ENCODE data around the gene SF3B5.
A peak's percentile ranks its signal among the peaks of the same experiment; 100 is the strongest.
"Not testable (repeated sequence)": the region's sequence is repeated elsewhere in the genome, so short reads cannot be mapped to it uniquely, and the experiment has no call there.

SF3B5 gene

DNA sequence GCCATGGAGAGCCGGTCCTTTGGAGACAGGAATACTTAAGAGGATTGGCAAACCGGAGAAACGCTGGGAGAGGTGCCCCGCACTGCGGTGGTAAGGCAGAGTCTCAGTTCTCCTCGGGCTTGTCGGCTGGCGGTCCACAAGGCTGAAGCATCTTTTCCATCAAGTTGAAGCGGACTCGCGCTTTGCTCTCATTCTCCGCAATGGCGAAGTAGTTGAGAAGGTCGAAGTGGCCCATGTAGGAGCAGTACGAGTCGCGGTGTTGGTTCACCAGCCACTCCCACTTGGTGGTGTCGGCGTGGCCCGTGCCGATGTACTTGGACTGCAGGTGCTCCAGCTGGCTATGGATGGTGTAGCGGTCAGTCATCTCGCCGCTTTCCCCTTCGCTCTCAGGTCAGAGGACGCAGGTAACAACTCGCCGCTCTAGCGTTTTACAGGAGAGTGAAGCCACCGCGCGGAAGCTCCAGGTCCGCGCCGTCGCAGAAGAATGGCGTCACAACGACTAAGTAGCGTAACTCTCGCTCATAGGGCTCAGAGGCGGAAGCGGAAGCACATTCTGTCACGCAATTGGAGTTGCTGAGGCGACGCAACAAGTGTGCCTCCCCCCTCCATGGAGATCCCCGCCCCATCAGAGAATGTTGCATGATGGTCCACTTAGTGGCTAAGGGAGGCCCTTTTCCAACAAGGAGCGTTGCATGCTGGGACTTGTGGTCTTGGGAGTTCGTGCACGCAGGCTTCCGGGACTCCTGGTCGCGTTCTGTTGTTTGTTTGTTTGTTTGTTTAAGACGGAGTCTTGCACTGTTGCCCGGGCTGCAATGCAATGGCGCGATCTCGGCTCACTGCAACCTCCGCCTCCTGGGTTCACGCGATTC, at the start of gene SF3B5:
TSS of gene SF3B5 (minus strand) at position 440 of the 869 bp plus-strand sequence. CDS start at position 364, 76 bp downstream.
- peak; percentile 98 for DNase-seq (ENCODE audit: low spot score)

DNA sequence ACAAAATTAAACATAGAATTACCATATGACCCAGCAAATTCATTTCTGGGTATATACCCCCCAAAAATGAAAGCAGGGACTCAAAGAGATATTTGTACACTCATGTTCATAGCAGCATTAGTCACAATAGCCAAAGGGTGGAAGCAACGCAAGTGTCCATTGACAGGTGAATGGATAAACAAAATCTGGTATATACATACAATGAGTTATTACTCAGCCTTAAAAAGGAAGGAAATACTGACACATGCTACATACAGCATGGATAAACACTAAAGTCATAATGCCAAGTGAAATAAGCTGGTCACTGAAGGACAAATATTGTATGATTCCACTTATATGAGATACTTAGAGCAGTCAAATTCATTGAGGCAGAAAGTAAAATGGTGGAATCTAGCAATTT, 49.6 kb upstream of the SF3B5 start:
- DNase-seq (ENCODE audit: low spot score), result no peak

GRCh38 chr6:144143878-144144277, 48.5 kb upstream of the SF3B5 start:
- DNase-seq (ENCODE audit: low spot score), result no peak

DNA sequence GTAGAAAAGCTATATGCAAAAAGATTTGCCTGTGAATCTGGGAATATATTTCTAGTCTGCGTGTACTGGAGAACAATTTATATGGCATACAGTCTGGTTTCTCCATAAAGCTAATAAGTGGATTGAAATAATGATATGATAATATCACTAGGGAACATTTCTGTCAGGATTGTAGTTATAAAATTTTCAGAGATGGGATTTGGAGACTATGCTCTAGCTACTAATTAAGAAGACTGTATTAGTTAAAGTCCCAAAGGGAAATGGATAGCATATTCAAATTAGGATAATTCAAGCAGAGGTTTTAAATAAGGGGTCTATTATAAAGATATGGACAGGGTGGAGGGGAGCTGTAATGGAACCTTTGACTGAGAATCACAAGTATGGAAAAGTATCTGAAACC, 47.7 kb upstream of the SF3B5 start:
- no peak for DNase-seq (ENCODE audit: low spot score)

GRCh38 chr6:144141470-144141869, 46.1 kb upstream of the SF3B5 start:
- DNase-seq (ENCODE audit: low spot score), result no peak

DNA sequence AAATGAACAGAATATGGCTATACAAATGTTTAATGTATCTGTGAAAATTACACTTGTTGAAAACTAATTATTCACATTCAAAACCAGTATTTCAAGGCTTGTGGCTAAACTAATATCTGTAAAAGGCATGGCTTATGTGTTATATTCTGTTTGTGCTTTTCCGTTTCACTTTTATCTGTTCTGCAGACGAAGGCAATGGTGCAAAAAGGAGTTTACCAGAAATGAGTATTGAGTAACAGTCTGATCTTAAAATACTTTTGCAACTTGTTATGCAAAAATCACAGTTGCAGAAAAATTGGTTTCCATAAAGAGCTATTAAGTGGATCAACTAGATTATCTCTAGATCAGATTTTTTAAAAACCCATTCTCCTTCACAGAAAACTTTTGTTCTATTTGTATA, 45.5 kb upstream of the SF3B5 start:
- no peak for DNase-seq (ENCODE audit: low spot score)

DNA sequence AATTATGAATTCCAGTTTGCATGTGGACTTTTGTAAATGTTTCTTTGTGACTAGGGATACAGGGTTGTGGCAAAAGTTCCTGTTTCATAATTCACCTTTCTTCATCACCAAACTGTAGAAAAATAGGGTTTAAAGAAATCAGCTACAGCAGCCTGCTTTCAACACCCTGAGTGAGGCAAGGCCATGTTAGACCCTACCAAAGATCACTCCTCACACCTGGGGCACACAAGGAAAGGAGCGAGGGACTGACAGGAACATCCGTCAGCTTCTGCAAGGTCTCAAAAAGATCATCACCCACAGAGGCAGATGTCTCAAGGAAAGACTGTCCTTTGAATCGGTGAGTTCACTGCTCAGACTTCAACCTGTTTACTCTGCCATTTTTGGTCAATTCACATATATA, 44.4 kb upstream of the SF3B5 start:
- DNase-seq (ENCODE audit: low spot score), result no peak

- no peak for DNase-seq (ENCODE audit: low spot score)
Measured at GRCh38 chr6:144138542-144138941, 43.2 kb upstream of the SF3B5 start.

- no peak for DNase-seq (ENCODE audit: low spot score)
Measured at GRCh38 chr6:144134737-144135136, 39.4 kb upstream of the SF3B5 start.

GRCh38 chr6:144134176-144134575, 38.8 kb upstream of the SF3B5 start:
- no peak for DNase-seq (ENCODE audit: low spot score)

GRCh38 chr6:144133225-144133821, 38.0 kb upstream of the SF3B5 start:
- DNase-seq (ENCODE audit: low spot score), result no peak

- DNase-seq (ENCODE audit: low spot score), result not testable (repeated sequence)
Measured at GRCh38 chr6:144132167-144132690, 36.9 kb upstream of the SF3B5 start.

DNA sequence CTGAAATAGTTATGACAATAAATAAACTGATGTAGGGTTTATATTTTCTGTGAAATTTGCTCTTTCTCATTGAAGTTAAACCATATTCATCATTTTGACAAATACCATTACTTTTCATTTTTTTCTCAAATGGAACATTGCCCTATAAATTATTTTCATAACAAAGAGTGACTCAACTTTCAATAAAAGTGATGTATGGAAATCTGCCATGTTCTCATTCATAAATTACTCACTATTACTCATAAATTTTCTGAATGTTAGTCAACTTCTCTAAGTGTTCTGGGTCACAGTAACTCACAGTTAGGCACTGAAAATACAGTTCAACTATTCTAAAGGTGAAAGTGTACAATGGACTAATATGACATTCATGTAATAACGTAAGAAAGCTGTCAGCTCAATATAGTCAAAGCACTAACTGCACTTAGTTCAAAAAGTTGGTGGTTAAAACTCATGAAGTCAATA, 35.9 kb upstream of the SF3B5 start:
- DNase-seq (ENCODE audit: low spot score), result no peak

DNA sequence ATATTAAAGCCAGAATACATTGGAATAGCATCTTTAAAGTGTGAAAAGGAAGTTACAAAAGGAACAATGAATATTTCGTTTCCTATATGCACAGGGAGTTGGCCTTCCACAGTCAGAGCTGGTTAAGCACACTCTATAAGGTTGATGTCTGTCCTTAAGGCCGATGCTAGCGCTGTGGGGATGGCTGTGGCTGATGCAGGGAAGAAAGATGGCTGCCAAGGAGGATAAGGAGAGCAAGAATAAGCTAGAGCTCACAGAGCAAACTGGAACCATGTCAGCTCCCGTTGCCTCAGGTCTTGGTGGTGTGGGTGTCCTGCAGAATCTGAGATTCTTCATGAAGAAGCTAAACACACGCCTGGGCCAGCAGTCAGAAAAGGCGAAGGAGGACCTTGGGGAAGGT, 34.1 kb upstream of the SF3B5 start:
- DNase-seq (ENCODE audit: low spot score), result no peak

DNA sequence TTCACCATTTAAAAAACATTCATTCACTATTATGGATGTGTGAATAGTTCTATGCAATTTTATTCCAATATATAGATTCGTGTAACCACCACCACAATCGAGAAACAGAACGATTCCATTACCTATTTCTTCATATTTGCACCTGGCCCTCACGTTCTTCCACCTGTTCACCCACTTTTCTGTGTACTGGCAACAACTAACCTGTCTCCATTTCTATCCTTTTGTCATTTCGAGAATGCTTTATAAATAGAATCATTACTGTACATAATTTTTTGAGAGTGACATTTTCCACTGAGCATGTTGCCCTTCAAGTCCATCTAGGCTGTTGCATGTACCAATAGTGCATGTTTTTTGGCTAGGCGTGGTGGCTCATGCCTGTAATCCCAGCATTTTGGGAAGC, 31.7 kb upstream of the SF3B5 start:
- no peak for DNase-seq (ENCODE audit: low spot score)

- DNase-seq (ENCODE audit: low spot score), result no peak
Measured at GRCh38 chr6:144123836-144124235, 28.5 kb upstream of the SF3B5 start.

GRCh38 chr6:144123421-144123820, 28.0 kb upstream of the SF3B5 start:
- no peak for DNase-seq (ENCODE audit: low spot score)

DNA sequence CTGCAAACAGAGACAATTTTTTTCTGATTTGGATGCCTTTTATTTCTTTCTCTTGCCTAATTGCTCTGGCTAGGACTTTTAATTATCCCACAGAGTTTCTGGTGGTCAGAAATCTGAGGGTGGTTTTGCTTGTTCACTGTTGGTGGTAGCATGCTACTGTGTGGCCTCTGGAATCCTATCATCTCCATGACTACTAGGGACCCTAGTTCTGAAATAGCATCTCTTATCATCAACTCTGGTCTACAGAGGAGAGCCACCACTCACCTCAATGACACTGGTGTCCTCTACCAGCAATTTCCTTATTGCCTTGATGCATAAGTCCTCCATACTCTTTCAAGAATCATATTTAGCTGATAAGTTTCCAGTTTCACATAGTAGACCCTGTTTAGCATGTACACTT, 27.5 kb upstream of the SF3B5 start:
- no peak for DNase-seq (ENCODE audit: low spot score)

GRCh38 chr6:144119376-144119775, 24.0 kb upstream of the SF3B5 start:
- no peak for DNase-seq (ENCODE audit: low spot score)

- DNase-seq (ENCODE audit: low spot score), result no peak
Measured at GRCh38 chr6:144115219-144115618, 19.8 kb upstream of the SF3B5 start.

DNA sequence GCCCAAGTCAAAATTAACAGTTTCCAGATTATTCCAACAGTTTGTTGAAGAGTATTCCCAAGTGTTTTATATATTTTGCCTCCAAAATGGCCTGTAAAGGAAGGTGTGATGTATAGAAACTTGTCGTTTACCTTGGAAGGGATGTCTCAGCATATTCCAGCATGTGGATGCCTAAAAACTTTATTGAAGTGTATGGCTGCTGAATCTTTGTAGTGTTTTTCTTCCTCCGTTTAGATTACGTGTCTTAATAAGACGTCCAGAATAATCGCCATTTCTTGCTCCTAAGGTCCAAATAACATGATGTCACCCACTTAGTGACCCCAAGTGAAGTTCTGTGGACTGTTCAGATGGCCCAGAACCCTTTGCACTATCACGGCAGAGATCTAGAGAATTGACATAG, 18.0 kb upstream of the SF3B5 start:
- DNase-seq (ENCODE audit: low spot score), result no peak

DNA sequence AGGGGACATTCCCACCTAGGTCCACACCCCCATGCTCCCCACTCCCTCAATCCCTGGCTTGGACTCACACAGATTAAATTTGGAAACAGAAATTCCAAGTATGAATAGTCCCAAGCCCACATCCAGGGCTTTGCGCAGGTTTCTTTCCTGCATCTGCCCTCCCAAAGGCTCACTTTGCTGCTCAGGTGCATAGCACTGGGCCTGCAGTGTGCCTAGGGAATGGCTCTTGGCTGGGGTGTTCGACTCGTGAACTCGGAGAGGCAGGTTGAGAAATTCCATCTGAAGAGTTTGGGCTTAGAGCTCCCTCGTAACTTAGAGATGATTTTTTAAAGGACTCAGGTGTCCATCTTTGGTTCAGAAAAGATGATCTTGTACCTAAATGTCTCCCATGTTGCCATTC, 14.8 kb upstream of the SF3B5 start:
- DNase-seq (ENCODE audit: low spot score), result no peak

DNA sequence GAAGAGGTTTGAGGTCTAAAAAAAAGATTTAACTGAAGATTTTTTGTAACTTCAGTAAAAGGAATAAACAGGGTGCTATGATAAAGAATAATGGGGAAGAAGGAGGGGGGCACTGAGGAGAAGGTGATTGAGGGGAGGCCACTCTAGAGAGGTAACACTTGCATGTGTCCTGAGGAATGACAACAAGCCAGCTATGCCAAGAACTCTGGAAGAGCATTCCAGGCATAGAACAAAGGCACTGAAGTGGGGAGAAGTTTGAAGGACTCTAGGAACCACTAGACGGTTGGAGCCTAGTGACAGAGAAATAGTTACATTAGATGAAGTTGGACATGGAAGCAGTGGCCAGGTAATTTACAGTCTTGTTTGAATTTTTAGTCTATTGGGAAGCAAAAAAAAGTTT, 10.8 kb upstream of the SF3B5 start:
- DNase-seq (ENCODE audit: low spot score), result no peak

Data from CD4-positive, alpha-beta T cell treated with Interleukin-6 at 100 ng/mL for 8 hours (primary cell).